Panc1 (cell line): ENCODE measurements around the gene KIF23. TPM values are rescaled to one million over a fixed set of nuclear protein-coding genes. Genes with fewer than 3 reads are reported as not detected.

Experiments
- ATAC-seq: fragments of 200-7000 bp; cut with Tn5 transposase; 2 replicates; pipeline ENCODE4 v1.9.1; 2020; ENCODE audit warnings: mild to moderate bottlenecking, moderate library complexity
- BruUV-seq: library from RNA; stranded (reverse); fragments of 400-500 nt; replicated peaks from 2 replicates; lab custom pipeline; 2021; lab: Mats Ljungman, UMichigan
- CTCF ChIA-PET: fragments of 300-600 bp; sonication (Branson Sonifier 250); formaldehyde crosslinking; loops from one replicate; lab custom pipeline; 2022; ENCODE audit warnings: antibody characterized with exemption; lab: Charles Lee
- POLR2A ChIA-PET: fragments of 300-600 bp; sonication (Branson Sonifier 250); formaldehyde crosslinking; loops from one replicate; lab custom pipeline; 2022; ENCODE audit warnings: antibody characterized with exemption; lab: Charles Lee
- DNase-seq: peaks from one replicate; pipeline ENCODE4 v3.0.0-alpha.2; 2010; ENCODE audit warnings: low read depth, low spot score
- H3K27ac ChIP-seq: 2 replicates; pipeline ENCODE4 v1.5.1; 2011; ENCODE audit warnings: mild to moderate bottlenecking, low read length, inconsistent platforms
- H3K27me3 ChIP-seq: fragments of 200-500 bp; sonication (Bioruptor generic); 2 replicates; pipeline ENCODE4 v1.6.0; 2014; ENCODE audit warnings: low read length, inconsistent platforms; ENCODE audit not compliant: control insufficient read depth, insufficient read depth
- H3K36me3 ChIP-seq: fragments of 200-500 bp; sonication (Bioruptor generic); 2 replicates; pipeline ENCODE4 v1.5.1; 2014; ENCODE audit warnings: inconsistent platforms, mild to moderate bottlenecking, low read length, moderate library complexity; ENCODE audit not compliant: control insufficient read depth, insufficient read depth
- H3K4me1 ChIP-seq: 2 replicates; pipeline ENCODE4 v1.5.1; 2011; ENCODE audit warnings: inconsistent platforms, mild to moderate bottlenecking, low read length, moderate library complexity; ENCODE audit not compliant: control insufficient read depth, insufficient read depth
- H3K4me3 ChIP-seq, 2 experiments: 2 replicates each; pipeline ENCODE4 v1.5.1; 2011 to 2012; ENCODE audit warnings: low read depth in 2 of 2, low read length in 2 of 2, mild to moderate bottlenecking in 2 of 2, inconsistent platforms in 1 of 2, moderate library complexity in 1 of 2
- H3K9me3 ChIP-seq: fragments of 200-500 bp; sonication (Bioruptor generic); 2 replicates; pipeline ENCODE4 v1.5.1; 2014; ENCODE audit warnings: low read depth, mild to moderate bottlenecking, inconsistent platforms, low read length, moderate library complexity; ENCODE audit not compliant: control insufficient read depth, insufficient read depth
- CTCF ChIP-seq: fragments of 450-650 bp; IDR thresholded peaks from 2 replicates; pipeline ENCODE4 v1.5.1; 2017; ENCODE audit warnings: mild to moderate bottlenecking
- POLR2AphosphoS5 ChIP-seq: IDR thresholded peaks from 2 replicates; pipeline ENCODE4 v1.6.1; 2012; ENCODE audit warnings: mild to moderate bottlenecking, low read depth, low read length, moderate library complexity
- REST ChIP-seq, 2 experiments: IDR thresholded peaks; 2 replicates each; pipeline ENCODE4 v1.6.1; 2011 to 2012; ENCODE audit warnings: low read depth in 2 of 2, control low read depth in 1 of 2, low read length in 1 of 2, mild to moderate bottlenecking in 1 of 2, moderate library complexity in 1 of 2; ENCODE audit not compliant: insufficient read depth in 1 of 2
- SIN3A ChIP-seq: IDR thresholded peaks from 2 replicates; pipeline ENCODE4 v1.6.1; 2012; ENCODE audit warnings: low read depth, mild to moderate bottlenecking, low read length, moderate library complexity, borderline replicate concordance; ENCODE audit not compliant: insufficient read depth
- TCF7L2 ChIP-seq: IDR thresholded peaks from 2 replicates; pipeline ENCODE4 v1.6.1; 2011; ENCODE audit warnings: mild to moderate bottlenecking, low read depth, low read length, inconsistent platforms
- in situ Hi-C: cut with HindIII; loops from 2 replicates; pipeline ENCODE4 v1.10.0; 2016; ENCODE audit warnings: low sequenced_read_pairs, low pct_unique_long_range_greater_than_20kb
- intact Hi-C: fragments of 100-400 bp; cut with micrococcal nuclease; formaldehyde crosslinking; loops from one replicate; pipeline ENCODE4 v1.10.0; 2022; ENCODE audit not compliant: unreplicated experiment
- total RNA-seq: library from RNA; stranded (reverse); gene quantifications from one replicate; pipeline ENCODE4 v1.2.1, GENCODE V29; 2021; ENCODE audit not compliant: unreplicated experiment

Gene KIF23
- total RNA-seq, 1 experiment from 2014 or later = 82.5 TPM

- no peak overlapping the region for H3K27ac ChIP-seq
- H3K36me3 ChIP-seq = peaks cover 71% of the 10 kb centered on the region
Observed at GRCh38 chr15:69422336-69422895, 8.3 kb downstream of the KIF23 start.

GRCh38 chr15:69424001-69424400, 9.9 kb downstream of the KIF23 start:
- no peak for TF ChIP-seq REST (IDR thresholded peaks at IDR 0.05; ENCODE audit: insufficient read depth in 1 of 2, low read depth in 2 of 2, low read length in 1 of 2)
- TF ChIP-seq POLR2AphosphoS5 = no peak
- no peak for TF ChIP-seq SIN3A
- TF ChIP-seq CTCF = no peak
- no peak for TF ChIP-seq TCF7L2
- Histone ChIP-seq H3K27me3 (no peaks in the 10 kb centered on the region), H3K36me3 (peaks cover 63% of the 10 kb centered on the region), H3K27ac (no peak overlapping the region), H3K9me3 (no peaks in the 10 kb centered on the region), H3K4me3 (no peak overlapping the region), H3K4me1 (no peaks in the 10 kb centered on the region)
- DNase-seq (no peak), ATAC-seq (no peak)
- CTCF ChIA-PET = no interaction called here
- BruUV-seq = no TSS peak
- intact Hi-C loops (no loop called here), in situ Hi-C loops (no loop called here)
- POLR2A ChIA-PET = no interaction called here

More at GRCh38 chr15:69422336-69422895, 8.3 kb downstream of the KIF23 start:
- peaks cover 6% of the 10 kb centered on the region; the same call in 1 of the 2 replicates for H3K4me1 ChIP-seq
- BruUV-seq = no TSS peak
- H3K27me3 ChIP-seq = no peaks in the 10 kb centered on the region
- no peaks in the 10 kb centered on the region for H3K9me3 ChIP-seq
- no peak for ATAC-seq
- no peak overlapping the region for H3K4me3 ChIP-seq
- CTCF ChIA-PET = interaction anchor here (0.7 kb wide), 1 partner anchor 9 kb away, joined by 7 read pairs; no protein-coding TSS in a partner anchor
- POLR2A ChIA-PET = interaction anchor here (0.7 kb wide), 1 partner anchor 30 kb away, joined by 4 read pairs; no protein-coding TSS in a partner anchor
- in situ Hi-C loops (no loop called here), intact Hi-C loops (no loop called here)
- no peak for DNase-seq
- TF ChIP-seq POLR2AphosphoS5 (no peak), CTCF (no peak), REST (IDR thresholded peaks at IDR 0.05; ENCODE audit: insufficient read depth in 1 of 2, low read depth in 2 of 2, low read length in 1 of 2) (no peak), TCF7L2 (no peak), SIN3A (no peak)
